SK-N-SH treated with all-trans-retinoic acid at 6 μM for 48 hours (cell line): Measurements from ENCODE around the gene NCAPD2.
"Not testable (repeated sequence)": the region's sequence is repeated elsewhere in the genome, so short reads cannot be mapped to it uniquely, and the experiment has no call there.

Experiments
- ATAC-seq: fragments of 200-7000 bp; cut with Tn5 transposase; 3 replicates; pipeline ENCODE4 v1.9.1; 2020; ENCODE audit warnings: mild to moderate bottlenecking, moderate library complexity
- ARNTL ChIP-seq: fragments of 450-650 bp; formaldehyde crosslinking; IDR thresholded peaks from 2 replicates; pipeline ENCODE4 v1.5.0; 2020; ENCODE audit warnings: low read depth, mild to moderate bottlenecking, moderate library complexity, borderline replicate concordance
- BACH2 ChIP-seq: fragments of 250-450 bp; sonication (Bioruptor Pico); IDR thresholded peaks from 2 replicates; pipeline ENCODE4 v1.9.0; 2021; ENCODE audit warnings: mild to moderate bottlenecking, borderline replicate concordance
- CSDC2 ChIP-seq: fragments of 250-450 bp; sonication (Bioruptor Pico); IDR thresholded peaks from 2 replicates; pipeline ENCODE4 v1.5.0; 2020; ENCODE audit warnings: mild to moderate bottlenecking, moderate library complexity
- ESRRG ChIP-seq: fragments of 250-450 bp; sonication (Bioruptor Pico); IDR thresholded peaks from 2 replicates; pipeline ENCODE4 v1.6.1; 2021; ENCODE audit warnings: mild to moderate bottlenecking
- GLIS3 ChIP-seq: fragments of 250-450 bp; sonication (Bioruptor Pico); IDR thresholded peaks from 2 replicates; pipeline ENCODE4 v1.5.0; 2020; ENCODE audit warnings: mild to moderate bottlenecking, moderate library complexity
- OSR1 ChIP-seq: fragments of 250-450 bp; sonication (Bioruptor Pico); IDR thresholded peaks from 2 replicates; pipeline ENCODE4 v1.8.0; 2022; ENCODE audit warnings: moderate library complexity, mild to moderate bottlenecking, inconsistent platforms
- PPARA ChIP-seq: fragments of 250-450 bp; sonication (Bioruptor Pico); IDR thresholded peaks from 2 replicates; pipeline ENCODE4 v1.5.0; 2020; ENCODE audit warnings: mild to moderate bottlenecking, borderline replicate concordance
- RARB ChIP-seq: fragments of 250-450 bp; sonication (Bioruptor Pico); IDR thresholded peaks from 2 replicates; pipeline ENCODE4 v1.8.0; 2021; ENCODE audit warnings: mild to moderate bottlenecking, moderate library complexity
- TCF4 ChIP-seq: fragments of 250-450 bp; sonication (Bioruptor Pico); IDR thresholded peaks from 2 replicates; pipeline ENCODE4 v1.8.0; 2021; ENCODE audit warnings: mild to moderate bottlenecking, moderate library complexity, borderline replicate concordance
- TOX ChIP-seq: fragments of 250-450 bp; sonication (Bioruptor Pico); IDR thresholded peaks from 2 replicates; pipeline ENCODE4 v1.8.0; 2021; ENCODE audit warnings: mild to moderate bottlenecking, moderate library complexity, borderline replicate concordance
- ZC3H10 ChIP-seq: fragments of 250-450 bp; sonication (Bioruptor Pico); IDR thresholded peaks from 2 replicates; pipeline ENCODE4 v1.5.1; 2021; ENCODE audit warnings: mild to moderate bottlenecking, moderate library complexity
- ZFP3 ChIP-seq: fragments of 250-450 bp; sonication (Bioruptor Pico); IDR thresholded peaks from 2 replicates; pipeline ENCODE4 v1.5.0; 2020; ENCODE audit warnings: mild to moderate bottlenecking, moderate library complexity
- ZFP30 ChIP-seq: fragments of 450-650 bp; formaldehyde crosslinking; IDR thresholded peaks from 2 replicates; pipeline ENCODE4 v1.5.0; 2022; ENCODE audit warnings: mild to moderate bottlenecking, moderate library complexity
- ZNF565 ChIP-seq: fragments of 450-650 bp; formaldehyde crosslinking; conservative IDR thresholded peaks from 2 replicates; pipeline ENCODE4 v1.5.0; 2020; ENCODE audit warnings: low read depth, mild to moderate bottlenecking, moderate library complexity
- ZNF70 ChIP-seq: fragments of 450-650 bp; formaldehyde crosslinking; IDR thresholded peaks from 2 replicates; pipeline ENCODE4 v1.5.0; 2020; ENCODE audit warnings: mild to moderate bottlenecking, moderate library complexity
- TF ChIP-seq, protein P1 (sequence below): fragments of 250-450 bp; sonication (Bioruptor Pico); IDR thresholded peaks from 2 replicates; pipeline ENCODE4 v1.8.0; 2020; ENCODE audit warnings: mild to moderate bottlenecking, moderate library complexity, borderline replicate concordance
- TF ChIP-seq, protein P2 (sequence below): fragments of 250-450 bp; sonication (Bioruptor Pico); IDR thresholded peaks from 2 replicates; pipeline ENCODE4 v1.8.0; 2021; ENCODE audit warnings: low read depth, mild to moderate bottlenecking, moderate library complexity, borderline replicate concordance
- TF ChIP-seq, protein P3 (sequence below): fragments of 250-450 bp; sonication (Bioruptor Pico); IDR thresholded peaks from 2 replicates; pipeline ENCODE4 v1.5.0; 2020; ENCODE audit warnings: mild to moderate bottlenecking, moderate library complexity
- TF ChIP-seq, protein P4 (sequence below): fragments of 250-450 bp; sonication (Bioruptor Pico); IDR thresholded peaks from 2 replicates; pipeline ENCODE4 v1.5.1; 2020; ENCODE audit warnings: low read depth, mild to moderate bottlenecking, moderate library complexity

Gene NCAPD2

DNA sequence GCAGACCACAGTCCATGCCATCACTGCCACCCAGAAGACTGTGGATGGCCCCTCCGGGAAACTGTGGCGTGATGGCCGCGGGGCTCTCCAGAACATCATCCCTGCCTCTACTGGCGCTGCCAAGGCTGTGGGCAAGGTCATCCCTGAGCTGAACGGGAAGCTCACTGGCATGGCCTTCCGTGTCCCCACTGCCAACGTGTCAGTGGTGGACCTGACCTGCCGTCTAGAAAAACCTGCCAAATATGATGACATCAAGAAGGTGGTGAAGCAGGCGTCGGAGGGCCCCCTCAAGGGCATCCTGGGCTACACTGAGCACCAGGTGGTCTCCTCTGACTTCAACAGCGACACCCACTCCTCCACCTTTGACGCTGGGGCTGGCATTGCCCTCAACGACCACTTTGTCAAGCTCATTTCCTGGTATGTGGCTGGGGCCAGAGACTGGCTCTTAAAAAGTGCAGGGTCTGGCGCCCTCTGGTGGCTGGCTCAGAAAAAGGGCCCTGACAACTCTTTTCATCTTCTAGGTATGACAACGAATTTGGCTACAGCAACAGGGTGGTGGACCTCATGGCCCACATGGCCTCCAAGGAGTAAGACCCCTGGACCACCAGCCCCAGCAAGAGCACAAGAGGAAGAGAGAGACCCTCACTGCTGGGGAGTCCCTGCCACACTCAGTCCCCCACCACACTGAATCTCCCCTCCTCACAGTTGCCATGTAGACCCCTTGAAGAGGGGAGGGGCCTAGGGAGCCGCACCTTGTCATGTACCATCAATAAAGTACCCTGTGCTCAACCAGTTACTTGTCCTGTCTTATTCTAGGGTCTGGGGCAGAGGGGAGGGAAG is 43.9 kb downstream of the NCAPD2 start:
- not testable (repeated sequence) for ATAC-seq
- TF ChIP-seq ZNF70 (CRISPR knock-in tag): peak; percentile 39; the same call in 1 of the 2 replicates
- TF ChIP-seq, all 23 proteins: peak for 1; not testable (repeated sequence) for 22

DNA sequence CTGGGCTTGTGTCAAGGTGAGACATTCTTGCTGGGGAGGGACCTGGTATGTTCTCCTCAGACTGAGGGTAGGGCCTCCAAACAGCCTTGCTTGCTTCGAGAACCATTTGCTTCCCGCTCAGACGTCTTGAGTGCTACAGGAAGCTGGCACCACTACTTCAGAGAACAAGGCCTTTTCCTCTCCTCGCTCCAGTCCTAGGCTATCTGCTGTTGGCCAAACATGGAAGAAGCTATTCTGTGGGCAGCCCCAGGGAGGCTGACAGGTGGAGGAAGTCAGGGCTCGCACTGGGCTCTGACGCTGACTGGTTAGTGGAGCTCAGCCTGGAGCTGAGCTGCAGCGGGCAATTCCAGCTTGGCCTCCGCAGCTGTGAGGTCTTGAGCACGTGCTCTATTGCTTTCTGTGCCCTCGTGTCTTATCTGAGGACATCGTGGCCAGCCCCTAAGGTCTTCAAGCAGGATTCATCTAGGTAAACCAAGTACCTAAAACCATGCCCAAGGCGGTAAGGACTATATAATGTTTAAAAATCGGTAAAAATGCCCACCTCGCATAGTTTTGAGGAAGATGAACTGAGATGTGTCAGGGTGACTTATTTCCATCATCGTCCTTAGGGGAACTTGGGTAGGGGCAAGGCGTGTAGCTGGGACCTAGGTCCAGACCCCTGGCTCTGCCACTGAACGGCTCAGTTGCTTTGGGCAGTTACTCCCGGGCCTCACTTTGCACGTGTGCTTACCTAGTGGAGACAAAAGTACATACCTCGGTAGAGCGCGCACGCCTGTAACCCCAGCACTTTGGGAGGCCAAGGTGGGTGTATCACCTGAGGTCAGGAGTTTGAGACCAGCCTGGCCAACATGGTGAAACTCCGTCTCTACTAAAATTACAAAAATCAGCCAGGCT is 44.8 kb downstream of the NCAPD2 start:
- TF ChIP-seq BACH2 (CRISPR knock-in tag) (no peak), ZFP3 (CRISPR knock-in tag) (no peak), GLIS3 (CRISPR knock-in tag) (no peak), TOX (CRISPR knock-in tag) (no peak), CSDC2 (CRISPR knock-in tag) (no peak), ZC3H10 (no peak), ZNF565 (0 out of 2 replicates have a peak, but pooled peaks have one; percentile 15)
- TF ChIP-seq, protein P1, sequence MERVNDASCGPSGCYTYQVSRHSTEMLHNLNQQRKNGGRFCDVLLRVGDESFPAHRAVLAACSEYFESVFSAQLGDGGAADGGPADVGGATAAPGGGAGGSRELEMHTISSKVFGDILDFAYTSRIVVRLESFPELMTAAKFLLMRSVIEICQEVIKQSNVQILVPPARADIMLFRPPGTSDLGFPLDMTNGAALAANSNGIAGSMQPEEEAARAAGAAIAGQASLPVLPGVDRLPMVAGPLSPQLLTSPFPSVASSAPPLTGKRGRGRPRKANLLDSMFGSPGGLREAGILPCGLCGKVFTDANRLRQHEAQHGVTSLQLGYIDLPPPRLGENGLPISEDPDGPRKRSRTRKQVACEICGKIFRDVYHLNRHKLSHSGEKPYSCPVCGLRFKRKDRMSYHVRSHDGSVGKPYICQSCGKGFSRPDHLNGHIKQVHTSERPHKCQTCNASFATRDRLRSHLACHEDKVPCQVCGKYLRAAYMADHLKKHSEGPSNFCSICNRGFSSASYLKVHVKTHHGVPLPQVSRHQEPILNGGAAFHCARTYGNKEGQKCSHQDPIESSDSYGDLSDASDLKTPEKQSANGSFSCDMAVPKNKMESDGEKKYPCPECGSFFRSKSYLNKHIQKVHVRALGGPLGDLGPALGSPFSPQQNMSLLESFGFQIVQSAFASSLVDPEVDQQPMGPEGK (CRISPR knock-in tag): no peak
- TF ChIP-seq, protein P2, sequence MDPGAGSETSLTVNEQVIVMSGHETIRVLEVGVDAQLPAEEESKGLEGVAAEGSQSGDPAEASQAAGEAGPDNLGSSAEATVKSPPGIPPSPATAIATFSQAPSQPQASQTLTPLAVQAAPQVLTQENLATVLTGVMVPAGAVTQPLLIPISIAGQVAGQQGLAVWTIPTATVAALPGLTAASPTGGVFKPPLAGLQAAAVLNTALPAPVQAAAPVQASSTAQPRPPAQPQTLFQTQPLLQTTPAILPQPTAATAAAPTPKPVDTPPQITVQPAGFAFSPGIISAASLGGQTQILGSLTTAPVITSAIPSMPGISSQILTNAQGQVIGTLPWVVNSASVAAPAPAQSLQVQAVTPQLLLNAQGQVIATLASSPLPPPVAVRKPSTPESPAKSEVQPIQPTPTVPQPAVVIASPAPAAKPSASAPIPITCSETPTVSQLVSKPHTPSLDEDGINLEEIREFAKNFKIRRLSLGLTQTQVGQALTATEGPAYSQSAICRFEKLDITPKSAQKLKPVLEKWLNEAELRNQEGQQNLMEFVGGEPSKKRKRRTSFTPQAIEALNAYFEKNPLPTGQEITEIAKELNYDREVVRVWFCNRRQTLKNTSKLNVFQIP: no peak
- no peak for ATAC-seq

DNA sequence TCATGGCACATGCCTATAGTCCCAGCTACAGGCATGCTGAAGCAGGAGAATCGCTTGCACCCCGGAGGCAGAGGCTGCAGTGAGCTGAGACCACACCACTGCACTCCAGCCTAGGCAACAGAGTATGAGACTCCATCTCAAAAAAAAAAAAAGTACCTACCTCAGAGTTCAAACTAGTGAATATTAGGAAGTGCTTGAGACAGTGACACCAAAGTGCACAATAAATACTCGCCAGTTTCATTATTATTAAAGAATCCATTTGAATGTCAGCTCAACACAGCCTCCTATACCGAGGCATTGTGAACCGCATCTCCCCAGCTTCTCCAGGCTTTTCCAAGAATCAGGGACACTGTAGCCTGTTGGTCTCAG is 45.4 kb downstream of the NCAPD2 start:
- TF ChIP-seq, protein P2: no peak
- TF ChIP-seq RARB: no peak
- no peak for TF ChIP-seq ZFP3 (CRISPR knock-in tag)
- no peak for TF ChIP-seq GLIS3 (CRISPR knock-in tag)
- peak; percentile 2 for ATAC-seq

DNA sequence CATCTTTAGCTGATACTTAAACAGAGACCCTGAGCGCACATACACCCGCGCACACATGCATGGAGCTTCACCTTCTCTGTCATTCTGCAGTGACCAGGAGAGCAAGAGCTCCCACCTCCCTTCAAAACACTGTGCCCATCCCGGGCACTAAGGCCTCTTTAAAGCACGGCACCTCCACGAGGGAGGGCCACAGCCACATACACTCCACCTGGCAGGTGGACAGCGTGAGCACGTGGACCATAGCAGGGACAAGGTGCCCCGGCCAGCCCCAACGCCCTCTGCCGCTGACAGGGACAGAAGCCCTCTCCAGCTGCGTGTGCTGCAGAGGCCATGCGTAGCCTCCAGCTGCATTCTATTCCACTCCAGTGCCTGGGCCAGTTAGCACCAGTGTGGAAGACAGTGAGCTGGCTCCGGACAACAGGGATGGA is 45.8 kb downstream of the NCAPD2 start:
- TF ChIP-seq ESRRG (CRISPR knock-in tag) (no peak), ARNTL (CRISPR knock-in tag) (no peak), ZFP30 (CRISPR knock-in tag) (no peak), ZC3H10 (no peak)
- ATAC-seq: peak; percentile 8

DNA sequence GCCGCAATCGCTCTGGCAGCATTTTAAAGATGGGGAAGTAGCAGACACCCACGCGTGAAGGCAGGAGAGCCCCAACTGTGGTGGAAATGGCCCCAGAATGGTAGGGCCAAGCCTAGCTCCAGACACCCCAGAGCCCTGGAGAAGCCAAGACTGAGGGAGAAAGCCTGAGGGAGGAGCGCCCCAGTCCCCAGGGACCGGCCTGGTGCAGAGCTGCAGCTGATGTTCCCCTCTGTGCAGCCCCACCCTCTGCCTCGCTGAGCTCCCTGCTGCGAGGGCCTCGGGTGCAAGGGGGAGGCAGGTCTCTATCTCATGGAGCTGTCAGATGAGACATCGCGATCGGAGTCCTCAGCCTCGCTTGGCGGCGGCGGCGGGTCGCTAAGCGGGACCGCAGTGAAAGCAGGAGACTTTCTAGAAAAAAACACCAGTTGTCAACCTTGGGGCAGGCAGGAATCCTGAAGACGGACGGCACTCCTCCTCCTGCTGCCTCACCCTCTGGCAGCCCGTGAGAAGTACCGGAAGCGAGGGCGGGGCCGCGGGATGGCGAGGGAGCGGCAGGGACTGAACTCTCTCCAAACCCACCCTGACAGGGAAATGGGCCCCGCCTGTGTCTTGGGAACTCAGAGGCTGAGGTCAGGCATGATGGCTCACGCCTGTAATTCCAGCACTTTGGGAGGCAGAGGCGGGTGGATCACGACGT is 46.4 kb downstream of the NCAPD2 start:
- TF ChIP-seq, protein P3, sequence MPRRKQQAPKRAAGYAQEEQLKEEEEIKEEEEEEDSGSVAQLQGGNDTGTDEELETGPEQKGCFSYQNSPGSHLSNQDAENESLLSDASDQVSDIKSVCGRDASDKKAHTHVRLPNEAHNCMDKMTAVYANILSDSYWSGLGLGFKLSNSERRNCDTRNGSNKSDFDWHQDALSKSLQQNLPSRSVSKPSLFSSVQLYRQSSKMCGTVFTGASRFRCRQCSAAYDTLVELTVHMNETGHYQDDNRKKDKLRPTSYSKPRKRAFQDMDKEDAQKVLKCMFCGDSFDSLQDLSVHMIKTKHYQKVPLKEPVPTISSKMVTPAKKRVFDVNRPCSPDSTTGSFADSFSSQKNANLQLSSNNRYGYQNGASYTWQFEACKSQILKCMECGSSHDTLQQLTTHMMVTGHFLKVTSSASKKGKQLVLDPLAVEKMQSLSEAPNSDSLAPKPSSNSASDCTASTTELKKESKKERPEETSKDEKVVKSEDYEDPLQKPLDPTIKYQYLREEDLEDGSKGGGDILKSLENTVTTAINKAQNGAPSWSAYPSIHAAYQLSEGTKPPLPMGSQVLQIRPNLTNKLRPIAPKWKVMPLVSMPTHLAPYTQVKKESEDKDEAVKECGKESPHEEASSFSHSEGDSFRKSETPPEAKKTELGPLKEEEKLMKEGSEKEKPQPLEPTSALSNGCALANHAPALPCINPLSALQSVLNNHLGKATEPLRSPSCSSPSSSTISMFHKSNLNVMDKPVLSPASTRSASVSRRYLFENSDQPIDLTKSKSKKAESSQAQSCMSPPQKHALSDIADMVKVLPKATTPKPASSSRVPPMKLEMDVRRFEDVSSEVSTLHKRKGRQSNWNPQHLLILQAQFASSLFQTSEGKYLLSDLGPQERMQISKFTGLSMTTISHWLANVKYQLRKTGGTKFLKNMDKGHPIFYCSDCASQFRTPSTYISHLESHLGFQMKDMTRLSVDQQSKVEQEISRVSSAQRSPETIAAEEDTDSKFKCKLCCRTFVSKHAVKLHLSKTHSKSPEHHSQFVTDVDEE (CRISPR knock-in tag): no peak
- no peak for TF ChIP-seq ZFP30 (CRISPR knock-in tag)
- no peak for TF ChIP-seq ZFP3 (CRISPR knock-in tag)
- no peak for TF ChIP-seq OSR1 (CRISPR knock-in tag)
- TF ChIP-seq ZNF70 (CRISPR knock-in tag): no peak
- no peak for TF ChIP-seq CSDC2 (CRISPR knock-in tag)
- no peak for TF ChIP-seq ESRRG (CRISPR knock-in tag)
- TF ChIP-seq, protein P1 (CRISPR knock-in tag): no peak
- no peak for TF ChIP-seq PPARA (CRISPR knock-in tag)
- TF ChIP-seq TOX (CRISPR knock-in tag): no peak
- no peak for TF ChIP-seq ARNTL (CRISPR knock-in tag)
- TF ChIP-seq, protein P4, sequence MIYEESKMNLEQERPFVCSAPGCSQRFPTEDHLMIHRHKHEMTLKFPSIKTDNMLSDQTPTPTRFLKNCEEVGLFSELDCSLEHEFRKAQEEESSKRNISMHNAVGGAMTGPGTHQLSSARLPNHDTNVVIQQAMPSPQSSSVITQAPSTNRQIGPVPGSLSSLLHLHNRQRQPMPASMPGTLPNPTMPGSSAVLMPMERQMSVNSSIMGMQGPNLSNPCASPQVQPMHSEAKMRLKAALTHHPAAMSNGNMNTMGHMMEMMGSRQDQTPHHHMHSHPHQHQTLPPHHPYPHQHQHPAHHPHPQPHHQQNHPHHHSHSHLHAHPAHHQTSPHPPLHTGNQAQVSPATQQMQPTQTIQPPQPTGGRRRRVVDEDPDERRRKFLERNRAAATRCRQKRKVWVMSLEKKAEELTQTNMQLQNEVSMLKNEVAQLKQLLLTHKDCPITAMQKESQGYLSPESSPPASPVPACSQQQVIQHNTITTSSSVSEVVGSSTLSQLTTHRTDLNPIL (CRISPR knock-in tag): no peak
- TF ChIP-seq RARB: no peak
- TF ChIP-seq TCF4 (CRISPR knock-in tag): no peak
- ATAC-seq: peak; percentile 6
